Measurements from ENCODE around the gene SEMA3B.

- TF ChIP-seq, protein P1, sequence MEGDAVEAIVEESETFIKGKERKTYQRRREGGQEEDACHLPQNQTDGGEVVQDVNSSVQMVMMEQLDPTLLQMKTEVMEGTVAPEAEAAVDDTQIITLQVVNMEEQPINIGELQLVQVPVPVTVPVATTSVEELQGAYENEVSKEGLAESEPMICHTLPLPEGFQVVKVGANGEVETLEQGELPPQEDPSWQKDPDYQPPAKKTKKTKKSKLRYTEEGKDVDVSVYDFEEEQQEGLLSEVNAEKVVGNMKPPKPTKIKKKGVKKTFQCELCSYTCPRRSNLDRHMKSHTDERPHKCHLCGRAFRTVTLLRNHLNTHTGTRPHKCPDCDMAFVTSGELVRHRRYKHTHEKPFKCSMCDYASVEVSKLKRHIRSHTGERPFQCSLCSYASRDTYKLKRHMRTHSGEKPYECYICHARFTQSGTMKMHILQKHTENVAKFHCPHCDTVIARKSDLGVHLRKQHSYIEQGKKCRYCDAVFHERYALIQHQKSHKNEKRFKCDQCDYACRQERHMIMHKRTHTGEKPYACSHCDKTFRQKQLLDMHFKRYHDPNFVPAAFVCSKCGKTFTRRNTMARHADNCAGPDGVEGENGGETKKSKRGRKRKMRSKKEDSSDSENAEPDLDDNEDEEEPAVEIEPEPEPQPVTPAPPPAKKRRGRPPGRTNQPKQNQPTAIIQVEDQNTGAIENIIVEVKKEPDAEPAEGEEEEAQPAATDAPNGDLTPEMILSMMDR (conservative IDR thresholded peaks at IDR 0.05; ENCODE audit: low read depth in 2 of 2) = no peak
- TF ChIP-seq EZH2 (IDR thresholded peaks at IDR 0.05; ENCODE audit: low read depth, unreplicated experiment) (no peak), ZNF331 (CRISPR knock-in tag; IDR thresholded peaks at IDR 0.05; ENCODE audit: low read depth) (no peak), EZH2phosphoT487 (IDR thresholded peaks at IDR 0.05; ENCODE audit: unreplicated experiment) (no peak), JUNB (IDR thresholded peaks at IDR 0.05; ENCODE audit: unreplicated experiment) (no peak), POLR2AphosphoS5 (IDR thresholded peaks at IDR 0.05; ENCODE audit: low read depth) (no peak), REST (IDR thresholded peaks at IDR 0.05; ENCODE audit: unreplicated experiment) (no peak), CREB1 (CRISPR knock-in tag; IDR thresholded peaks at IDR 0.05; ENCODE audit: low read depth) (no peak)
Measured at GRCh38 chr3:50248387-50248786, 20.6 kb upstream of the SEMA3B start.
